GM19240 (cell line): ENCODE results near the gene DGCR2.

ENCODE experiments used
- DNase-seq: peaks from one replicate; pipeline ENCODE4 v3.0.0; 2011; ENCODE audit warnings: low spot score; ENCODE audit not compliant: insufficient read length

The DGCR2 gene

GRCh38 chr22:19127329-19128008 is 5.3 kb upstream of the DGCR2 start:
- no peak for DNase-seq

GRCh38 chr22:19126309-19127273 is 4.4 kb upstream of the DGCR2 start:
- DNase-seq, result no peak

- no peak for DNase-seq
These were observed 3.5 kb upstream of the DGCR2 start for GRCh38 chr22:19125474-19126308.

GRCh38 chr22:19125011-19125410 is 2.8 kb upstream of the DGCR2 start:
- DNase-seq, result no peak

GRCh38 chr22:19124377-19124776 is 2.2 kb upstream of the DGCR2 start:
- DNase-seq, result no peak

GRCh38 chr22:19123936-19124335 is 1.7 kb upstream of the DGCR2 start:
- DNase-seq, result no peak

GRCh38 chr22:19122752-19123492 is 710 bp upstream of the DGCR2 start:
- DNase-seq, result no peak

GRCh38 chr22:19121631-19122142 is 525 bp downstream of the DGCR2 start:
- DNase-seq, result no peak

GRCh38 chr22:19120829-19121630 is 1.2 kb downstream of the DGCR2 start:
- no peak for DNase-seq

- DNase-seq, result no peak
These were observed 2.3 kb downstream of the DGCR2 start for GRCh38 chr22:19119949-19120348.

- peak; percentile 81 for DNase-seq
These were observed 3.8 kb downstream of the DGCR2 start for GRCh38 chr22:19118329-19118880.

- no peak for DNase-seq
These were observed 5.1 kb downstream of the DGCR2 start for GRCh38 chr22:19117111-19117512.

GRCh38 chr22:19115628-19116027 is 6.6 kb downstream of the DGCR2 start:
- no peak for DNase-seq

GRCh38 chr22:19114984-19115552 is 7.1 kb downstream of the DGCR2 start:
- DNase-seq, result no peak

- DNase-seq, result no peak
These were observed 8.8 kb downstream of the DGCR2 start for GRCh38 chr22:19113429-19113828.

GRCh38 chr22:19111584-19111983 is 10.6 kb downstream of the DGCR2 start:
- no peak for DNase-seq

GRCh38 chr22:19111140-19111539 is 11.1 kb downstream of the DGCR2 start:
- DNase-seq, result no peak

GRCh38 chr22:19110646-19111045 is 11.6 kb downstream of the DGCR2 start:
- DNase-seq, result no peak

GRCh38 chr22:19110064-19110458 is 12.2 kb downstream of the DGCR2 start:
- DNase-seq, result no peak
